Activated CD4-positive, alpha-beta T cell treated with anti-CD3 and anti-CD28 coated beads, Interleukin-2, amount 50 U/mL, for 24 hours (primary cell): ENCODE data around the gene CLPTM1.

Experiments used
- DNase-seq, 2 donors: peaks; one replicate each; pipeline ENCODE4 v3.0.0-alpha.2; 2020; ENCODE audit warnings: low read depth in 1 of 2, low spot score in 1 of 2

CLPTM1 gene

DNA sequence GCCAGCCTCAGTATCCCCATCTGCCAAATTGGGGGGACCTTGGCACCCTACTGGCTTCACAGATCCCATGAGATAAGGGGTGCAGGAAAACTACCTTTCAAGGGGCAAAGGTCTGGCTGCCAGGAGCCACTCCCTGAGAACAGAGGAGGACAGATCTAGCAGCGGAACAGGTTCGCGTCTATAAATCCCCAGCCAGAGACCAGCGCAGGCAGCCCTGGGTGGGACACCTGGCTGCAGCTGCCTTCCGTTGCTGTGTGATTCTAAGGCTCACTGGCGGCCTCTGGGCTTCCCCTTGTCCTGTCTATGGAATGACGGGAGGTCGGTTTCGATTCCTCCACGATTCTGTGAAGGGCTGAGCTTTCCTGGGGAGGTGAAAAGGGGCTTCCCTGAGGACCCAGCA is 53.4 kb downstream of the CLPTM1 start:
- no peak for DNase-seq

DNA sequence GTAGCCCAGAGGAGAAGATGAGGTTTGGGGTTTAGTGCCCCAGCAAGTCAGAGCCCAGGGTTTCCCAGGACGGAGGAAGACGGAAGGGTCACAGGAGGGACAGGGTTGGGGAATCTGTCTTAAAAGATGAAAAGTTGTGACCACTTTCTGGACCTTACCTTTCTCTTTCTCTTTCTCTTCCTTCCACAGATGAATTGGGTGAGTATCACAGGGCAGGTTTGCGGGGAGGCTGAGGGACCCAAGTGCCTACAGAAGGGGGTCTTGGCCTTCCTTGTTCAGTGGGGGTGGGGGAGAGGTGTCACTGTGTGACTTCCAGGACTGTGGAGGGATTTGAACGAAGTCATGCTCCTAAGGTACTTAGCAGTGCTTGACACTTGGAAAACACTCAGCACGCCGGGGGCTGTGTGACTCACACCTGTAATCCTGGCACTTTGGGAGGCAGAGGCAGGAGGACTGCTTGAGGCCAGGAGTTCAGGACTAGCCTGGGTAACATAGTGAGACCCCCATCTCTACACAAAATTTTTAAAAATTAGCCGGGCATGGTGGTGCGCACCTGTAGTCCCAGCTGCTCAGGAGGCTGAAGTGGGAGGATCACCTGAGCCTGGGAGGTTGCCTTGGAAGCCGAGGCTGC is 54.6 kb downstream of the CLPTM1 start:
- DNase-seq = no peak

GRCh38 chr19:45010306-45010705 is 55.1 kb downstream of the CLPTM1 start:
- DNase-seq = no peak

GRCh38 chr19:45011959-45012358 is 56.8 kb downstream of the CLPTM1 start:
- DNase-seq = no peak

GRCh38 chr19:45016388-45017314 is 61.5 kb downstream of the CLPTM1 start:
- peak; percentile 24 to 50 for DNase-seq

DNA sequence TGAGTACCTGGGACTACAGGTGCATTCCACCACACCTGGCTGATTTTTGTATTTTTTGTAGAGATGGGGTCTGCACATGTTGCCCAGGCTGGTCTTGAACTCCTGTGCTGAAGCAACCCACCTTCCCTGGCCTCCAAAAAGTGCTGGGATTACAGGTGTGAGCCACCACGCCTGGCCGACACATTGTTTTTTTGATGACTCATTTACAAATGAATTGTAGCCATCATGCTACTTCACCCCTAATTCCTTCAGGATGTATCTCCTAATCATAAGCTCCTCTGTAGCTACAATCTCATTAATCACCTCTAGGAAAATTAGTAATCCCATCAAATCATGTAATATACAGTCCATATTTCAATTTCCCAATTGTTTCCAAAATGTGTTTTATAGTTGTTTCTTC is 64.0 kb downstream of the CLPTM1 start:
- no peak for DNase-seq

- no peak for DNase-seq
These were observed 64.9 kb downstream of the CLPTM1 start for GRCh38 chr19:45020071-45020470.

DNA sequence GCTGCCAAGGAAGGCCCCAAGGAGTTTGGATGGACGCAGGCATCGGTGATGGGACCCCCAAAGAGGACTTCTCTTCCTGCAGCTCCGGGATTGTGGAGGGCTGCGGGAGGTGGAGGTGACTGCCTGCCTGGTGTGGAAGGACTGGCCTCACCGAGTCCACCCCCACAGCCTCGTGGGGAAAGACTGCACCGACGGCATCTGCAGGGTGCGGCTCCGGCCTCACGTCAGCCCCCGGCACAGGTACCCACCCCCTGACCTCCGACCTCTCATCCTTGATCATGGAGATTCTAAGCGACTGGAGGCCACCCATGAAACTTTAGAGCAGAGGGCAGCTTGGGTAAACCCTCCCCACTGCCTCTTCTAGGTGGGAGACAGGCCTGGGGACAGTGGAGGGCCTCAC is 66.8 kb downstream of the CLPTM1 start:
- DNase-seq = no peak

DNA sequence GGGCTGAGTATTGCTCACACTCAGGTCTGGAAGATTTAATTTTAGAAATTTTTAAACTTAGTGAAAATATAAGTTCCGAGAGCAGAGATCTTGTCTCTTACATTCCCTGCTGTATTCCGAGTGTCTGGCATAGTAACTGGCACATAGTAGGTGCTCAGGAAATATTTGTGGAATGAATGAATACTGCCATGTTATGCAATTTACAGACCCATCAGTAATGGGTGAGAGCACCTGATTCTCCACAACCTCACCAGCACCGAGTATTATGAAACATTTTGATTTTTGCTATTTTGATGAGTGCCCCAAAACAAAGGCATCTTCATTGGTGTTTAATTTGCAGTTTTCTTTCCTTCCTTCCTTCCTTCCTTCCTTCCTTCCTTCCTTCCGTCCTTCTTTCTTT is 67.9 kb downstream of the CLPTM1 start:
- no peak for DNase-seq

- DNase-seq = no peak
These were observed 70.1 kb downstream of the CLPTM1 start for GRCh38 chr19:45025264-45025663.

DNA sequence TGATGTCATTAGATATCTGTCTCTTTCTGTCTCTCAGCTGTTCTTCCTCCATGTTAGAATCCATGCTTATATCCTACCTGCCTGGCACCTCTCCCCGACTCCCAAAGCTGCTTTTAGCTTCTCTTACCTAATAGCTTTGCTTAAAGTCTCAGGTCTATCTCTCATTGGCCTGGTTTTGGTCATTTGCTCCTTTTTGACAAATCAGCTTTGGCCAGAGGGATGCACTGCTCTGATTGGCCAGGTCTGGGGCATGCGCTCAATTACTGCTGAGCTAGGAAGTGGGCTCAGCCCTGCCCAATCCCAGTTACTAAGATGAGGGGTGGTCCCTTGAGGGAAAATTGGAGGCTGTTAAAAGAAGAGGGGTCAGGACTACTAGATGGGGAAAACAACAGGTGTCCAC is 72.2 kb downstream of the CLPTM1 start:
- no peak for DNase-seq

- DNase-seq = no peak
These were observed 75.6 kb downstream of the CLPTM1 start for GRCh38 chr19:45030825-45031224.

DNA sequence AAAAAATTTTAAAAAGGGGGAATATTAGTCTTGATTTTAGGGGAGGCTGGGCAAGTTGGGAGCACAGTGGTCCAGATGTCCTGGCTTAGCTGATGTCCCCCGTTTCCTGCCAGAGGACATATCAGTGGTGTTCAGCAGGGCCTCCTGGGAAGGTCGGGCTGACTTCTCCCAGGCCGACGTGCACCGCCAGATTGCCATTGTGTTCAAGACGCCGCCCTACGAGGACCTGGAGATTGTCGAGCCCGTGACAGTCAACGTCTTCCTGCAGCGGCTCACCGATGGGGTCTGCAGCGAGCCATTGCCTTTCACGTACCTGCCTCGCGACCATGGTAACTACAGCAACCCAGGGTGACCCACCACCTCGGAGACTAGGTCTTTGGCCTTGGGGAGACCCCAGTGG is 77.2 kb downstream of the CLPTM1 start:
- no peak for DNase-seq

DNA sequence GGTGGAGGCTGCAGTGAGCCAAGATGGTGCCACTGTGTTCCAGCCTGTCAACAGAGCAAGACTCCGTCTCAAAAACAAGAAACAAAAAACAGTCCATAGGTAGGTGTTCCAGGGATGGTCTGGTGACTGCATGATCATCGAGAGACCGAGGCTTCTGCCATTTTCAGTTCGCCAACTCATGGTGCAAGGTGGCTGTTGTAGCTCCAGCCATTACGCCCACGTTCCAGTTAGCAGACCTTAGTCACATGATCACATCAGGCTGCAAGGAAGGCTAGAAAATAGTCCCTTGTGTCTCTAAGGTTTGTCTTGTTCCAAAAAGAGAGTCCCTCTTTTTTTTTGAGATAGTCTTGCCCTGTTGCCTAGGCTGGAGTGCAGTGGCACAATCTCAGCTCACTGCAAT is 80.6 kb downstream of the CLPTM1 start:
- no peak for DNase-seq

- DNase-seq = no peak
These were observed 82.4 kb downstream of the CLPTM1 start for GRCh38 chr19:45037393-45038169.

GRCh38 chr19:45038931-45039893 is 84.0 kb downstream of the CLPTM1 start, which contains the start of gene CLASRP:
Gene CLASRP, plus strand, starts transcription at chr19:45039045. Its CDS starts 1,168 bp downstream, at chr19:45040213.
- peak; percentile 72 to 82 for DNase-seq

DNA sequence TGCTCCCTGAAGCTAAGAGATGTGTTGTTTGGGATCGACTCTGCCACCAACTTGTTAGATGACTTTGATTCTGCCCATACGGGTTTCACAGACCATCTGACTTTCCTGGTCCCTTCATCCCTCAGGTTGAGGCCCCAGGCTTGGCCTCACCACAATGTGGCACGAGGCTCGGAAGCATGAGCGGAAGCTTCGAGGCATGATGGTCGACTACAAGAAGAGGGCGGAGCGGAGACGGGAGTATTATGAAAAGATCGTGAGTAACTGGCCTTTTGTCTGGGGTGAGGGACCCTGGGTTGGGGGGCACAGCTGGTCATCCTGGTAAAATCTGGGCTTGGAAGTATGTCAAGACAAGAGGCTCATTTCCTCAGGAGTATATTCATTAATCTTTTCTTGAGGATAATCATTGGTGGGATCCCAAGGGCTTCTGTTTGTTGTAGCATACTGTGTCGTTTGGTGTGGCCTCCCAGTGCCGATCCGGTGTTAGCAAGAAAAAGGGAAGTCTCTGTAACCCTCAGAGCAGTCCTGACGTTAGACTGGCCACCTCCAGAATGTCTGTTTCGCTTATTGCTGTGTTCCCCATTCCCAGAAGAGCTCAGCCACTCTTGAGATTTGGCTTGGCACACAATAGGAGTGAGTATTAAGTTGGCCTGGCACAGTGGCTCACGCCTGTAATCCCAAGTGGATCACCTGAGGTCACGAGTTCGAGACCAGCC is 85.0 kb downstream of the CLPTM1 start:
- no peak for DNase-seq

DNA sequence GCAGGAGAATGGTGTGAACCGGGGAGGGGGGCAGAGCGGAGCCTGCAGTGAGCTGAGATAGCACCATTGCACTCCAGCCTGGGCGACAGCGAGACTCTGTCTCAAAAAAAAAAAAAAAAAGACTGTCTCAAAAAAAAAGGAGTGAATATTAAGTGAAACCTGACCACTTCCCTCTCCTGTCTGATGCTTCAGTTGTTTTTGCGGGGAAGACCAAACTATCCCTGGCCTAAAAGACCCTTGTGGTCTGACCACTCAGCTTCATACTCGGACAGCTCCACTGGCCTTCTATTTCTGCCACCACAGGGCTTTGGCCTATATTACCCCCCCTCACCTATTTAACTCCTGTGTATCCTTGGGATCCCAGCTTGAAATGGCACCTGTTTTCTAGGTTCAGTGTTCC is 85.9 kb downstream of the CLPTM1 start:
- DNase-seq = no peak
